IPS-20b (cell line): Measurements from ENCODE around the gene GUK1.

Experiments used
- H3K27ac ChIP-seq: one replicate; pipeline ENCODE4 v1.5.1; 2013; ENCODE audit warnings: low read length
- H3K27me3 ChIP-seq: 2 replicates; pipeline ENCODE4 v1.6.1; 2013; ENCODE audit warnings: mild to moderate bottlenecking, low read length, inconsistent platforms; ENCODE audit not compliant: insufficient read depth
- H3K36me3 ChIP-seq: 2 replicates; pipeline ENCODE4 v1.6.1; 2013; ENCODE audit warnings: low read depth, mild to moderate bottlenecking, inconsistent platforms, low read length, moderate library complexity; ENCODE audit not compliant: insufficient read depth
- H3K4me1 ChIP-seq: 2 replicates; pipeline ENCODE4 v1.6.1; 2013; ENCODE audit warnings: mild to moderate bottlenecking, control low read depth, inconsistent platforms, low read length, moderate library complexity; ENCODE audit not compliant: insufficient read depth
- H3K4me3 ChIP-seq: 2 replicates; pipeline ENCODE4 v1.5.1; 2013; ENCODE audit warnings: mild to moderate bottlenecking, low read length, inconsistent platforms
- H3K9ac ChIP-seq: 2 replicates; pipeline ENCODE4 v1.6.1; 2013; ENCODE audit warnings: low read depth, mild to moderate bottlenecking, inconsistent platforms, low read length, moderate library complexity
- H3K9me3 ChIP-seq: 2 replicates; pipeline ENCODE4 v1.6.1; 2013; ENCODE audit warnings: mild to moderate bottlenecking, low read depth, low read length, inconsistent platforms; ENCODE audit not compliant: insufficient read depth

GUK1 gene

GRCh38 chr1:228148196-228148861 is 8.2 kb downstream of the GUK1 start:
- no peak overlapping the region for H3K27ac ChIP-seq
- no peaks in the 10 kb centered on the region for H3K36me3 ChIP-seq
- no peak overlapping the region for H3K9ac ChIP-seq

GRCh38 chr1:228148935-228149405 is 8.9 kb downstream of the GUK1 start:
- Histone ChIP-seq H3K27ac (no peak overlapping the region), H3K9me3 (no peaks in the 10 kb centered on the region), H3K9ac (no peak overlapping the region), H3K4me1 (no peaks in the 10 kb centered on the region), H3K4me3 (no peak overlapping the region), H3K36me3 (no peaks in the 10 kb centered on the region), H3K27me3 (no peaks in the 10 kb centered on the region)

More at GRCh38 chr1:228148196-228148861, 8.2 kb downstream of the GUK1 start:
- Histone ChIP-seq H3K4me3 (no peak overlapping the region), H3K27me3 (no peaks in the 10 kb centered on the region), H3K9me3 (no peaks in the 10 kb centered on the region), H3K4me1 (no peaks in the 10 kb centered on the region)

GRCh38 chr1:228149406-228150119 is 9.5 kb downstream of the GUK1 start, which contains the start of gene GJC2:
Gene GJC2 (plus strand): TSS chr1:228149930. CDS start chr1:228157759, 7,829 bp downstream.
- no peaks in the 10 kb centered on the region for H3K36me3 ChIP-seq
- H3K9ac ChIP-seq = no peak within 1 kb of the TSS
- H3K9me3 ChIP-seq = no peaks in the 10 kb centered on the region
- H3K4me1 ChIP-seq = no peaks in the 10 kb centered on the region
- H3K4me3 ChIP-seq = no peak within 1 kb of the TSS
- no peaks in the 10 kb centered on the region for H3K27me3 ChIP-seq
- H3K27ac ChIP-seq = no peak within 1 kb of the TSS

GRCh38 chr1:228150120-228150460 is 10.0 kb downstream of the GUK1 start:
- Histone ChIP-seq H3K36me3 (no peaks in the 10 kb centered on the region), H3K4me1 (no peaks in the 10 kb centered on the region), H3K9ac (no peak overlapping the region), H3K9me3 (no peaks in the 10 kb centered on the region), H3K4me3 (no peak overlapping the region), H3K27me3 (no peaks in the 10 kb centered on the region), H3K27ac (no peak overlapping the region)

GRCh38 chr1:228150461-228151179 is 10.5 kb downstream of the GUK1 start:
- Histone ChIP-seq H3K9ac (no peak overlapping the region), H3K9me3 (no peaks in the 10 kb centered on the region), H3K27me3 (no peaks in the 10 kb centered on the region), H3K4me1 (no peaks in the 10 kb centered on the region), H3K27ac (no peak overlapping the region), H3K4me3 (no peak overlapping the region), H3K36me3 (no peaks in the 10 kb centered on the region)

GRCh38 chr1:228151180-228151925 is 11.3 kb downstream of the GUK1 start:
- H3K4me3 ChIP-seq = no peak overlapping the region
- no peaks in the 10 kb centered on the region for H3K4me1 ChIP-seq
- H3K9ac ChIP-seq = no peak overlapping the region
- no peaks in the 10 kb centered on the region for H3K27me3 ChIP-seq
- no peaks in the 10 kb centered on the region for H3K9me3 ChIP-seq
- H3K36me3 ChIP-seq = no peaks in the 10 kb centered on the region
- H3K27ac ChIP-seq = no peak overlapping the region

- no peaks in the 10 kb centered on the region for H3K4me1 ChIP-seq
- H3K36me3 ChIP-seq = no peaks in the 10 kb centered on the region
- no peaks in the 10 kb centered on the region for H3K27me3 ChIP-seq
- H3K9ac ChIP-seq = no peak overlapping the region
- no peaks in the 10 kb centered on the region for H3K9me3 ChIP-seq
- H3K27ac ChIP-seq = no peak overlapping the region
- no peak overlapping the region for H3K4me3 ChIP-seq
Measured at GRCh38 chr1:228152097-228152917, 12.2 kb downstream of the GUK1 start.

GRCh38 chr1:228152918-228153258 is 12.8 kb downstream of the GUK1 start:
- Histone ChIP-seq H3K27ac (no peak overlapping the region), H3K4me1 (no peaks in the 10 kb centered on the region), H3K9ac (no peak overlapping the region), H3K27me3 (no peaks in the 10 kb centered on the region), H3K4me3 (no peak overlapping the region), H3K36me3 (no peaks in the 10 kb centered on the region), H3K9me3 (no peaks in the 10 kb centered on the region)

GRCh38 chr1:228154021-228154669 is 14.1 kb downstream of the GUK1 start:
- no peak overlapping the region for H3K9ac ChIP-seq
- no peak overlapping the region for H3K4me3 ChIP-seq
- H3K36me3 ChIP-seq = no peaks in the 10 kb centered on the region
- no peaks in the 10 kb centered on the region for H3K9me3 ChIP-seq
- no peaks in the 10 kb centered on the region for H3K27me3 ChIP-seq
- no peaks in the 10 kb centered on the region for H3K4me1 ChIP-seq
- no peak overlapping the region for H3K27ac ChIP-seq

- no peak overlapping the region for H3K9ac ChIP-seq
- no peaks in the 10 kb centered on the region for H3K9me3 ChIP-seq
- H3K27ac ChIP-seq = no peak overlapping the region
- H3K4me3 ChIP-seq = no peak overlapping the region
- H3K4me1 ChIP-seq = no peaks in the 10 kb centered on the region
- no peaks in the 10 kb centered on the region for H3K27me3 ChIP-seq
- no peaks in the 10 kb centered on the region for H3K36me3 ChIP-seq
Measured at GRCh38 chr1:228154670-228155571, 14.8 kb downstream of the GUK1 start.
